GM12878 (cell line): ENCODE data around the gene KIAA1328. TPM values are rescaled to one million over a fixed set of nuclear protein-coding genes. Genes with fewer than 3 reads are reported as not detected.

Experiments
- ATAC-seq: fragments of 200-7000 bp; cut with Tn5 transposase; 3 replicates; pipeline ENCODE4 v1.9.1; 2020; ENCODE audit warnings: mild to moderate bottlenecking, moderate library complexity
- BruUV-seq: library from RNA; stranded (reverse); fragments of 400-500 nt; replicated peaks from 2 replicates; lab custom pipeline; 2021; lab: Mats Ljungman, UMichigan
- CTCF ChIA-PET: fragments of 300-600 bp; sonication (Branson Sonifier 250); formaldehyde crosslinking; extraction: SDS; loops from one replicate; lab custom pipeline; 2021; ENCODE audit warnings: inconsistent platforms; lab: Yijun Ruan, JAX
- POLR2A ChIA-PET: fragments of 350-600 bp; formaldehyde crosslinking; extraction: SDS; loops from one replicate; lab custom pipeline; 2021; ENCODE audit warnings: inconsistent platforms; lab: Charles Lee
- RAD21 ChIA-PET: fragments of 300-600 bp; sonication (Branson Sonifier 250); formaldehyde crosslinking; loops from one replicate; lab custom pipeline; 2023; ENCODE audit warnings: antibody characterized with exemption; ENCODE audit not compliant: unreplicated experiment; lab: Charles Lee
- SMC1A ChIA-PET: fragments of 300-600 bp; sonication (Branson Sonifier 250); formaldehyde crosslinking; loops from one replicate; lab custom pipeline; 2023; ENCODE audit not compliant: unreplicated experiment, uncharacterized antibody; lab: Charles Lee
- DNase-seq: peaks from one replicate; pipeline ENCODE4 v3.0.0-alpha.2; 2011; ENCODE audit warnings: low read depth, low spot score
- FAIRE-seq: peaks from 3 replicates; lab custom pipeline; 2011; peaks lifted over from hg19 to GRCh38; lab: Jason Lieb, UNC
- H2AFZ ChIP-seq: 2 replicates; pipeline ENCODE4 v1.6.0; 2011; ENCODE audit warnings: low read depth, low read length, control low read depth; ENCODE audit not compliant: control insufficient read depth
- H3K27ac ChIP-seq: 2 replicates; pipeline ENCODE4 v1.5.1; 2011; ENCODE audit warnings: control low read depth; ENCODE audit not compliant: control insufficient read depth, insufficient read depth
- H3K27me3 ChIP-seq, 2 experiments: replicated peaks in 1 of 2; 2 replicates each; pipeline versions ENCODE4 v1.6.0 to v1.6.1; 2011; ENCODE audit warnings: low read length in 1 of 2; ENCODE audit not compliant: control insufficient read depth in 2 of 2, insufficient read depth in 2 of 2
- H3K36me3 ChIP-seq, 2 experiments: 2 replicates each; pipeline ENCODE4 v1.5.1; 2011; ENCODE audit warnings: low read length in 1 of 2; ENCODE audit not compliant: control insufficient read depth in 2 of 2, insufficient read depth in 2 of 2
- H3K4me1 ChIP-seq: 2 replicates; pipeline ENCODE4 v1.6.1; 2011; ENCODE audit warnings: mild to moderate bottlenecking, low read length, moderate library complexity, mixed read lengths; ENCODE audit not compliant: control insufficient read depth, insufficient read depth
- H3K4me2 ChIP-seq: 2 replicates; pipeline ENCODE4 v1.6.0; 2011; ENCODE audit warnings: control low read depth; ENCODE audit not compliant: control insufficient read depth, insufficient read depth
- H3K4me3 ChIP-seq: fragments of 200-600 bp; sonication (generic); 2 replicates; pipeline ENCODE4 v1.5.1; 2016
- H3K79me2 ChIP-seq: 2 replicates; pipeline ENCODE4 v1.6.0; 2011; ENCODE audit warnings: low read length; ENCODE audit not compliant: control insufficient read depth, insufficient read depth
- H3K9ac ChIP-seq: 2 replicates; pipeline ENCODE4 v1.8.0; 2011; ENCODE audit warnings: low read length, control low read depth, mixed read lengths; ENCODE audit not compliant: control insufficient read depth, insufficient read depth
- H3K9me3 ChIP-seq: replicated peaks from 3 replicates; pipeline ENCODE4 v1.5.1; 2011; ENCODE audit warnings: mild to moderate bottlenecking, low read length; ENCODE audit not compliant: control insufficient read depth, insufficient read depth
- H4K20me1 ChIP-seq: 2 replicates; pipeline ENCODE4 v1.6.0; 2011; ENCODE audit not compliant: control insufficient read depth, insufficient read depth
- NFIC ChIP-seq: IDR thresholded peaks from 2 replicates; pipeline ENCODE4 v1.6.1; 2012; ENCODE audit warnings: low read depth, mild to moderate bottlenecking, inconsistent platforms, low read length, moderate library complexity
- POLR2A ChIP-seq: IDR thresholded peaks from 2 replicates; pipeline ENCODE4 v1.6.1; 2011; ENCODE audit warnings: low read depth, mild to moderate bottlenecking, low read length
- TCF12 ChIP-seq: IDR thresholded peaks from 2 replicates; pipeline ENCODE4 v1.6.1; 2011; ENCODE audit warnings: low read depth, mild to moderate bottlenecking, low read length
- WGBS: methylation state at CpG from one replicate; pipeline ENCODE4 v1.1.6; 2016; ENCODE audit warnings: low lambda C conversion rate; ENCODE audit not compliant: insufficient replicate concordance, insufficient coverage; ENCODE audit errors: missing lambda C conversion rate; 5-methylcytosine and 5-hydroxymethylcytosine counted together
- in situ Hi-C: fragments of 300-500 bp; cut with MboI; formaldehyde crosslinking; loops from 9 replicates; pipeline ENCODE4 v1.14.3; 2018; ENCODE audit warnings: mixed read lengths
- intact Hi-C: fragments of 100-400 bp; cut with micrococcal nuclease; formaldehyde crosslinking; loops from one replicate; pipeline ENCODE4 v1.14.2; 2022; ENCODE audit not compliant: unreplicated experiment
- polyA plus RNA-seq, 11 experiments: library from polyadenylated mRNA; depleted of rRNA in 4 of 11; unstranded in 6 of 11; stranded (reverse) in 5 of 11; fragments of >200 nt; fragmentation: Nextera tagmentation in 4 of 11; fragmentation: Illumina TruSeq in 1 of 11; extraction: Ambion mirVana in 4 of 11; extraction: Trizol in 1 of 11; gene quantifications; 1 replicate in 1 of 11; 2 replicates in 10 of 11; pipeline versions ENCODE4 v1.2.1 to v1.2.3, GENCODE V29; 2011 to 2016; ENCODE audit warnings: inconsistent platforms in 2 of 11, missing spikeins in 2 of 11, low read depth in 1 of 11
- total RNA-seq, 4 experiments: library from RNA; depleted of rRNA in 3 of 4; stranded (reverse); fragments of >200 nt in 3 of 4; fragmentation: Illumina TruSeq in 1 of 4; extraction: Trizol in 1 of 4; gene quantifications; 2 replicates each; pipeline versions ENCODE4 v1.2.1 to v1.2.3, GENCODE V29; 2013 to 2021
- TF ChIP-seq, protein P1 (sequence below): IDR thresholded peaks from 2 replicates; pipeline ENCODE4 v1.6.1; 2012; ENCODE audit warnings: low read depth, low read length, improper control_type of control experiment
- TF ChIP-seq, protein P2 (sequence below): fragments of 450-650 bp; IDR thresholded peaks from 2 replicates; pipeline ENCODE4 v1.6.1; 2017; ENCODE audit warnings: mild to moderate bottlenecking, low read depth, inconsistent platforms; ENCODE audit not compliant: poor library complexity, severe bottlenecking
- TF ChIP-seq, protein P3 (sequence below): fragments of 450-650 bp; IDR thresholded peaks from 2 replicates; pipeline ENCODE4 v1.6.1; 2017; ENCODE audit warnings: low read depth, mild to moderate bottlenecking, moderate library complexity
- TF ChIP-seq, protein P4 (sequence below): fragments of 450-650 bp; IDR thresholded peaks from 2 replicates; pipeline ENCODE4 v1.6.1; 2016; ENCODE audit warnings: mild to moderate bottlenecking, moderate library complexity, borderline replicate concordance

KIAA1328 gene
- total and polyA plus RNA-seq, 10 of the 15 experiments (the other 5 are each of a cell fraction or from before 2014, with no cell fraction given): 3.1 to 7.1 (median 4.6) TPM

DNA sequence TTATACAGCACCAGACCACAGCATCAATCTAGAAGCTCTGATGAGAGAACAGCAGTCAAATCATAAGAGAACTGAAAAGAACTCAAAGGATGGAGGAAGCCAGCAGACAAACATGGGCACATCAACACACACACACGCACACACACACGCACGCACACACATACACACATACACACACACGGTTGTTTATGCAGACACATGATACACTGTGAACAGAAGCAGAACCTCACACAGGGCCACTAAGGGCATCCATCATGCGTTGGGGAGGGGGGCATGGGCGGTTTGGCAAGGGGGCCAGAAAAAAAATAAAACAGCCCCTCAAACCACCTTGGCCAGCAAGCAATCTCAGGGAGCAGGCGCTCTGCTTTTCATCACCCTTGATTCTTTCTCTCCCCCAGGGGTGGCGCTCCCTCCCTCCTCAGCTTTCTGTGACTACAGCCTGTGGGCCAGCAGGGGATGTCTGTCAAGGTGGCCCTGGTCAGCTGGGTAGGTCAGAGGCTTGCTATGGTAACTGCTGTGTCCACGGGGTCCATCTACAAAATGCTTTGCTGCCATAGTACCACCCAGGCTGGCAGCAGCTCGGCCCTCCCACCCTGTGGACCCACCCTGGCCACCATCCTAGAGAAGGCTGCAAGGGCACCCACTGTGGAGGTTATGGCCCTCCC lies 418.7 kb downstream of the KIAA1328 start (continued):
- TF ChIP-seq, protein P1, sequence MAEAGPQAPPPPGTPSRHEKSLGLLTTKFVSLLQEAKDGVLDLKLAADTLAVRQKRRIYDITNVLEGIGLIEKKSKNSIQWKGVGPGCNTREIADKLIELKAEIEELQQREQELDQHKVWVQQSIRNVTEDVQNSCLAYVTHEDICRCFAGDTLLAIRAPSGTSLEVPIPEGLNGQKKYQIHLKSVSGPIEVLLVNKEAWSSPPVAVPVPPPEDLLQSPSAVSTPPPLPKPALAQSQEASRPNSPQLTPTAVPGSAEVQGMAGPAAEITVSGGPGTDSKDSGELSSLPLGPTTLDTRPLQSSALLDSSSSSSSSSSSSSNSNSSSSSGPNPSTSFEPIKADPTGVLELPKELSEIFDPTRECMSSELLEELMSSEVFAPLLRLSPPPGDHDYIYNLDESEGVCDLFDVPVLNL: no peak
- TF ChIP-seq, protein P2, sequence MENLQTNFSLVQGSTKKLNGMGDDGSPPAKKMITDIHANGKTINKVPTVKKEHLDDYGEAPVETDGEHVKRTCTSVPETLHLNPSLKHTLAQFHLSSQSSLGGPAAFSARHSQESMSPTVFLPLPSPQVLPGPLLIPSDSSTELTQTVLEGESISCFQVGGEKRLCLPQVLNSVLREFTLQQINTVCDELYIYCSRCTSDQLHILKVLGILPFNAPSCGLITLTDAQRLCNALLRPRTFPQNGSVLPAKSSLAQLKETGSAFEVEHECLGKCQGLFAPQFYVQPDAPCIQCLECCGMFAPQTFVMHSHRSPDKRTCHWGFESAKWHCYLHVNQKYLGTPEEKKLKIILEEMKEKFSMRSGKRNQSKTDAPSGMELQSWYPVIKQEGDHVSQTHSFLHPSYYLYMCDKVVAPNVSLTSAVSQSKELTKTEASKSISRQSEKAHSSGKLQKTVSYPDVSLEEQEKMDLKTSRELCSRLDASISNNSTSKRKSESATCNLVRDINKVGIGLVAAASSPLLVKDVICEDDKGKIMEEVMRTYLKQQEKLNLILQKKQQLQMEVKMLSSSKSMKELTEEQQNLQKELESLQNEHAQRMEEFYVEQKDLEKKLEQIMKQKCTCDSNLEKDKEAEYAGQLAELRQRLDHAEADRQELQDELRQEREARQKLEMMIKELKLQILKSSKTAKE: no peak

DNA sequence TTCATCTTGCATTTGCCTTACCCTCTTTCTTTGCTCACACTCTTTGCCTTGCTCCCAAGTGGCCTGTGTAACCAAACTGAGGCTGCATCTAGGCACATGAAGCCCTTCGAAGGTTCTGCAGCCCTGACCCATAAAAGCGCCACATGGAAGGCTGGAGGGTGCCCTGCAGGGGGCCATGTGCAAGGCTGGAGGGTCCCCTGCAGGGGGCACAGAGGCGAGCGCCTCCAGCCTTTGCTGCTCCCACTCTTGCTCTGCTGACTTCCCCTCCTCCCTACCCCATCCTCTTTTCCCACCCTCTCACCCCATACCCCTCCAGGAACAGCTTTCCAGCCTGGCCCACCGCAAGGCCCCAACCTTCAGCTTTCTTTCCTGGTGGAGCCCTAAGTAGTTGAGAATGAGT lies 419.4 kb downstream of the KIAA1328 start:
- RAD21 ChIA-PET: no interaction called here
- H3K4me3 ChIP-seq: no peak overlapping the region
- no peaks in the 10 kb centered on the region for H3K79me2 ChIP-seq
- intact Hi-C loops: no loop called here
- H3K27ac ChIP-seq: no peak overlapping the region
- FAIRE-seq: no peak
- SMC1A ChIA-PET: no interaction called here
- H3K4me1 ChIP-seq: no peaks in the 10 kb centered on the region
- no peak overlapping the region for H3K4me2 ChIP-seq
- in situ Hi-C loops: no loop called here
- no peaks in the 10 kb centered on the region for H3K36me3 ChIP-seq
- H2AFZ ChIP-seq: no peak overlapping the region
- no TSS peak for BruUV-seq
- H4K20me1 ChIP-seq: no peaks in the 10 kb centered on the region
- H3K9ac ChIP-seq: no peak overlapping the region
- 48% methylated on average over 5 of the region's 5 CpGs for WGBS
- peaks cover 0 to 6% of the 10 kb centered on the region in 2 experiments for H3K27me3 ChIP-seq
- POLR2A ChIA-PET: no interaction called here
- DNase-seq: no peak
- CTCF ChIA-PET: no interaction called here
- no peak for ATAC-seq
- no peaks in the 10 kb centered on the region for H3K9me3 ChIP-seq
- no peak for TF ChIP-seq POLR2A
- TF ChIP-seq, protein P3, sequence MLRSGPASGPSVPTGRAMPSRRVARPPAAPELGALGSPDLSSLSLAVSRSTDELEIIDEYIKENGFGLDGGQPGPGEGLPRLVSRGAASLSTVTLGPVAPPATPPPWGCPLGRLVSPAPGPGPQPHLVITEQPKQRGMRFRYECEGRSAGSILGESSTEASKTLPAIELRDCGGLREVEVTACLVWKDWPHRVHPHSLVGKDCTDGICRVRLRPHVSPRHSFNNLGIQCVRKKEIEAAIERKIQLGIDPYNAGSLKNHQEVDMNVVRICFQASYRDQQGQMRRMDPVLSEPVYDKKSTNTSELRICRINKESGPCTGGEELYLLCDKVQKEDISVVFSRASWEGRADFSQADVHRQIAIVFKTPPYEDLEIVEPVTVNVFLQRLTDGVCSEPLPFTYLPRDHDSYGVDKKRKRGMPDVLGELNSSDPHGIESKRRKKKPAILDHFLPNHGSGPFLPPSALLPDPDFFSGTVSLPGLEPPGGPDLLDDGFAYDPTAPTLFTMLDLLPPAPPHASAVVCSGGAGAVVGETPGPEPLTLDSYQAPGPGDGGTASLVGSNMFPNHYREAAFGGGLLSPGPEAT: no peak
- TF ChIP-seq, protein P4, sequence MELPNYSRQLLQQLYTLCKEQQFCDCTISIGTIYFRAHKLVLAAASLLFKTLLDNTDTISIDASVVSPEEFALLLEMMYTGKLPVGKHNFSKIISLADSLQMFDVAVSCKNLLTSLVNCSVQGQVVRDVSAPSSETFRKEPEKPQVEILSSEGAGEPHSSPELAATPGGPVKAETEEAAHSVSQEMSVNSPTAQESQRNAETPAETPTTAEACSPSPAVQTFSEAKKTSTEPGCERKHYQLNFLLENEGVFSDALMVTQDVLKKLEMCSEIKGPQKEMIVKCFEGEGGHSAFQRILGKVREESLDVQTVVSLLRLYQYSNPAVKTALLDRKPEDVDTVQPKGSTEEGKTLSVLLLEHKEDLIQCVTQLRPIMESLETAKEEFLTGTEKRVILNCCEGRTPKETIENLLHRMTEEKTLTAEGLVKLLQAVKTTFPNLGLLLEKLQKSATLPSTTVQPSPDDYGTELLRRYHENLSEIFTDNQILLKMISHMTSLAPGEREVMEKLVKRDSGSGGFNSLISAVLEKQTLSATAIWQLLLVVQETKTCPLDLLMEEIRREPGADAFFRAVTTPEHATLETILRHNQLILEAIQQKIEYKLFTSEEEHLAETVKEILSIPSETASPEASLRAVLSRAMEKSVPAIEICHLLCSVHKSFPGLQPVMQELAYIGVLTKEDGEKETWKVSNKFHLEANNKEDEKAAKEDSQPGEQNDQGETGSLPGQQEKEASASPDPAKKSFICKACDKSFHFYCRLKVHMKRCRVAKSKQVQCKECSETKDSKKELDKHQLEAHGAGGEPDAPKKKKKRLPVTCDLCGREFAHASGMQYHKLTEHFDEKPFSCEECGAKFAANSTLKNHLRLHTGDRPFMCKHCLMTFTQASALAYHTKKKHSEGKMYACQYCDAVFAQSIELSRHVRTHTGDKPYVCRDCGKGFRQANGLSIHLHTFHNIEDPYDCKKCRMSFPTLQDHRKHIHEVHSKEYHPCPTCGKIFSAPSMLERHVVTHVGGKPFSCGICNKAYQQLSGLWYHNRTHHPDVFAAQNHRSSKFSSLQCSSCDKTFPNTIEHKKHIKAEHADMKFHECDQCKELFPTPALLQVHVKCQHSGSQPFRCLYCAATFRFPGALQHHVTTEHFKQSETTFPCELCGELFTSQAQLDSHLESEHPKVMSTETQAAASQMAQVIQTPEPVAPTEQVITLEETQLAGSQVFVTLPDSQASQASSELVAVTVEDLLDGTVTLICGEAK: no peak
- no peak for TF ChIP-seq TCF12
- TF ChIP-seq NFIC: no peak
